ENCODE measurements around the gene EMP2.
A peak's percentile ranks its signal among the peaks of the same experiment; 100 is the strongest.

The EMP2 gene

GRCh38 chr16:10608687-10609401 is 28.4 kb upstream of the EMP2 start:
- H3K4me3 ChIP-seq (ENCODE audit: low read depth, low read length) = no peak overlapping the region
- TF ChIP-seq CTCF (IDR thresholded peaks at IDR 0.05; ENCODE audit: insufficient read depth, low read depth, low read length, missing control alignments) = no peak
- DNase-seq (ENCODE audit: low read depth) = no peak

- H3K4me3 ChIP-seq (ENCODE audit: low read depth, low read length) = no peak overlapping the region
- DNase-seq (ENCODE audit: low read depth) = no peak
- TF ChIP-seq CTCF (IDR thresholded peaks at IDR 0.05; ENCODE audit: insufficient read depth, low read depth, low read length, missing control alignments) = no peak
Observed at GRCh38 chr16:10607157-10607556, 26.8 kb upstream of the EMP2 start.

- DNase-seq (ENCODE audit: low read depth) = no peak
- no peak overlapping the region for H3K4me3 ChIP-seq (ENCODE audit: low read depth, low read length)
Observed at GRCh38 chr16:10606607-10607006, 26.2 kb upstream of the EMP2 start.

GRCh38 chr16:10605636-10606035 is 25.2 kb upstream of the EMP2 start:
- TF ChIP-seq CTCF (IDR thresholded peaks at IDR 0.05; ENCODE audit: insufficient read depth, low read depth, low read length, missing control alignments) = no peak
- H3K4me3 ChIP-seq (ENCODE audit: low read depth, low read length) = no peak overlapping the region
- no peak for DNase-seq (ENCODE audit: low read depth)

More at GRCh38 chr16:10606607-10607006, 26.2 kb upstream of the EMP2 start:
- no peak for TF ChIP-seq CTCF (IDR thresholded peaks at IDR 0.05; ENCODE audit: insufficient read depth, low read depth, low read length, missing control alignments)

GRCh38 chr16:10601444-10602408 is 21.3 kb upstream of the EMP2 start:
- DNase-seq (ENCODE audit: low read depth) = peak; percentile 27
- H3K4me3 ChIP-seq (ENCODE audit: low read depth, low read length) = no peak overlapping the region
- no peak for TF ChIP-seq CTCF (IDR thresholded peaks at IDR 0.05; ENCODE audit: insufficient read depth, low read depth, low read length, missing control alignments)

- H3K4me3 ChIP-seq (ENCODE audit: low read depth, low read length) = no peak overlapping the region
- DNase-seq (ENCODE audit: low read depth) = peak; percentile 66
- TF ChIP-seq CTCF (IDR thresholded peaks at IDR 0.05; ENCODE audit: insufficient read depth, low read depth, low read length, missing control alignments) = no peak
Observed at GRCh38 chr16:10600782-10601443, 20.5 kb upstream of the EMP2 start.
